CD4-positive, alpha-beta T cell treated with Interleukin-6 for 4 hours (primary cell): ENCODE results near the gene GIT2.

Experiments
- DNase-seq: peaks from one replicate; pipeline ENCODE4 v3.0.0-alpha.2; 2020; ENCODE audit warnings: mixed read lengths

Gene GIT2

DNA sequence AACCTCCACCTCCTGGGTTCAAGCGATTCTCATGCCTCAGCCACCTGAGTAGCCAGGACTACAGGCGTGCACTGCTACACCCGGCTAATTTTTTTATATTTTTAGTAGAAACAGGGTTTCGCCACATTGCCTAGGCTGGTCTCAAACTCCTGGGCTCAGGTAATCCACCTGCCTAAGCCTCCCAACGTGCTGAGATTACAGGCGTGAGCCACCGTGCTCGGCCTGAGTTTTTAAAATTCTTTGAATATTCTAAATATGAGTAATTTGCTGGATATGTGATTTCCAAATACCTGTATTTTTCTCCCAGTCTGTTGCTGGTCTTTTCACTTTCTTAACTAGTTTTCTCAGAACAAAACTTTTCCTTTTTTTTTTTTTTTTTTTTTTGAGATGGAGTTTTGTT lies 27.4 kb downstream of the GIT2 start:
- DNase-seq: no peak

- DNase-seq: no peak
These were observed 28.1 kb downstream of the GIT2 start for GRCh38 chr12:109968032-109968420.

- no peak for DNase-seq
These were observed 28.7 kb downstream of the GIT2 start for GRCh38 chr12:109967383-109968031.

- DNase-seq: no peak
These were observed 29.6 kb downstream of the GIT2 start for GRCh38 chr12:109966546-109966945.

- no peak for DNase-seq
These were observed 32.3 kb downstream of the GIT2 start for GRCh38 chr12:109963743-109964429.

- DNase-seq: no peak
These were observed 32.8 kb downstream of the GIT2 start for GRCh38 chr12:109963330-109963729.

DNA sequence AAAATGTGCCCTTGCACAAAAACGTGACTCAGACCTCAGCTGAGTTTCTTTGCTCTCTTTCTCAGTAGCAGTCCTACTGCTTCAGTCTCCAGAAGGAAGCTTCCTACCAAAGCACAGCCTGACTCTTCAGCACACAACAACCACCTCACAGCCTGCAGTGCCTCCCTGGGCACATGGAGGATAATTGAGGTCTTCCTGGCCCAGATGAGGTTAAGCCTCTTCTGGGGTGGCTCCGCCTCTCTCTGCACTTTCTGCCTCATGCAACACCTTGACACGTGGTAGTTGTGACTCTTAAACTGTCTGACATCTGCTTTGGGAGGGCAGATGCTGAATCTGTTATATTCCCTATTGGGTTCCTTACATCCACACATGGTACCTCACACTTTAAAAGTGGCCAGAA lies 33.8 kb downstream of the GIT2 start:
- no peak for DNase-seq

DNA sequence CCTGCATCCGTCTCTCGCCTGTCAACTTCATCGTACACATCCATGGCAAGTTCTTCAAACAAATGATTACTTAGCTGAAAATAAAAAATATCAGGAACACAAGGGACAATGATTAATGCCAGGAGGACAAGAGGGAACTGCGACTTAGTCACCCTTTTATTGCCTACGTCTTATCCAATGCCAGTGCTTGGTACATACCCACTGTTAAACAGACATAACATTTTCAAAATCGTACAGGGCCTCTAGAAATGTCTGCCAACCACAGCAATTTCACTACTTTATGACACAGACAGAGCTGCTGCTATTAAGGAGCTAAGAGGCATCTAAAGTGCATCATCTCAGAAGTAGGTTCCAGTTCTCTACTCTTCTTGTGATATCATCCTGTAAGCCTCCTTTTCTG lies 34.6 kb downstream of the GIT2 start:
- no peak for DNase-seq

GRCh38 chr12:109961201-109961600 lies 35.0 kb downstream of the GIT2 start:
- DNase-seq: no peak

- DNase-seq: no peak
These were observed 36.6 kb downstream of the GIT2 start for GRCh38 chr12:109959411-109960093.

DNA sequence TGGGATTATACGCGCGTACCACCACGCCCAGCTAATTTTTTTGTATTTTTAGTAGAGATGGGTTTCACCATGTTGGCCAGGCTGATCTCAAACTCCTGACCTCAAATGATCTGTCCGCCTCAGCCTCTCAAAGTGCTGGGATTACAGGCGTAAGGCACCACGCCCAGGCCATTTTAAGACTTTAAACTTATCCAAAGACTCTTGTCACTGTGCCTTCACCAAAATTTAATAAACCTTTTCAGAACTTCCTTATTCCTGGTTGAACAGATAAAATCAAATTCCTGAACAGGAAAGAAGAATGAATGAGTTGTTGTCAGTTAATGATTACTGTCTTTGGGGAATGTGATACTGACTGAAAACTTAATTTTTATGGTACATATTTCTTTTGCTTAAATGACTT lies 37.8 kb downstream of the GIT2 start:
- no peak for DNase-seq

- no peak for DNase-seq
These were observed 42.5 kb downstream of the GIT2 start for GRCh38 chr12:109953656-109954055.

GRCh38 chr12:109952873-109953272 lies 43.3 kb downstream of the GIT2 start:
- no peak for DNase-seq

GRCh38 chr12:109952160-109952858 lies 43.9 kb downstream of the GIT2 start:
- no peak for DNase-seq

GRCh38 chr12:109951751-109952150 lies 44.4 kb downstream of the GIT2 start:
- DNase-seq: no peak

GRCh38 chr12:109951136-109951535 lies 45.0 kb downstream of the GIT2 start:
- DNase-seq: no peak

GRCh38 chr12:109950625-109951024 lies 45.5 kb downstream of the GIT2 start:
- DNase-seq: no peak

DNA sequence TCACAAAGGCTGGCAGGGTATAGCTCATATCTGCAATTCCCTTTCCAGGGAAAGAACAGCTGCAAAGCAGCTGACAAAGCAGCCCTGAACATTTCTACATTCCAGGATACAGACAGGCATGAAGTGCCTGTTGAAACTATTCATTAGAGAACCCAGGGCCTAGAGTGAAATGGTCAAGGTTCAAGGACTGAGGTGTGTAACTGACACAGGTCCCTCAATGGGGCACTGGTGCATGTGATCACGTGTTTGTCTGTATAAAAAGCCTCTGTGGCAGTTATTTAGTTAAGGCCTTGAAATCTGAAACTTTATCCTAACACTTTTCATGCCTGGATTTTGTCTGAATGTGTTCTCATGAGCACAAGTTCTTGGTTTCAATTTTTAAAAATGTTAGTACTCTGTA lies 47.1 kb downstream of the GIT2 start:
- DNase-seq: no peak

GRCh38 chr12:109948368-109948767 lies 47.8 kb downstream of the GIT2 start:
- DNase-seq: no peak

DNA sequence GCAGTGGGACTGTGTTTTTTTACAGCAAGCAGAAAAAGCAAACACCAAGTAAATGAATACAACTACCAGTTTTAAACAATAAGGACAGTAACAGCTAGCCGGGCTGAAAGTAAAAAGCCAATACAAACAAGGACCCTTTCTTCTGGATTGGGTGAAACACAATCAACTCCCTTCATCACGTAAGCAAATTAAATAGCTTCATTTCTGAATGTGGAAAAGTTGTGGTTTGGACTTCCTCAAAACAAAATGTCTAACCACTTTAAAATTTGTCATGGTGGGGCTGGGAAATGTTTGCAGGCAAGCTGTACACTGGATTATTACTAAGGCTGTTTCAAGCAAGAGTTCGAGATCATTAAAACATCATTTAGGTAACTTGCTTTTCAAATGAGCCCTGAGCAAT lies 48.6 kb downstream of the GIT2 start:
- no peak for DNase-seq

- no peak for DNase-seq
These were observed 49.3 kb downstream of the GIT2 start for GRCh38 chr12:109946913-109947312.

DNA sequence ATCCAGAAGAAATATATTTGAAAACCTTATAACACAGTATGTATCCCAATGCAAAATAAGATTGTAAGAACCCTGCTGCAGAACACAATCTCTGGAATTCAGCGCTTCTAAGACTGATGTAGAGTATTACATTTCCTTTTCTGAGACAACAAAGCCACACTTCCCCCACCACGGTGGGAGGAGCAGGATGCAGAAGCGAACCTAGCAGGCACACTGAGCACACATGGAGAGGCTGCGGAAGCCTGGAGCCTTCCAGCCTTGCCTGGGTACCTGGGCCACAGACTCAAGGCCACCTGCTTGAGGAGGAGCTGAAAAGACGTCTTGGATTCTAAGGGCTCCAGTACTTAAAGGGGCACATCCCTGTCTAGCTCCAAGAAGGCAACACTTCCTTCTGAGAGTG lies 49.7 kb downstream of the GIT2 start:
- DNase-seq: peak; percentile 42

DNA sequence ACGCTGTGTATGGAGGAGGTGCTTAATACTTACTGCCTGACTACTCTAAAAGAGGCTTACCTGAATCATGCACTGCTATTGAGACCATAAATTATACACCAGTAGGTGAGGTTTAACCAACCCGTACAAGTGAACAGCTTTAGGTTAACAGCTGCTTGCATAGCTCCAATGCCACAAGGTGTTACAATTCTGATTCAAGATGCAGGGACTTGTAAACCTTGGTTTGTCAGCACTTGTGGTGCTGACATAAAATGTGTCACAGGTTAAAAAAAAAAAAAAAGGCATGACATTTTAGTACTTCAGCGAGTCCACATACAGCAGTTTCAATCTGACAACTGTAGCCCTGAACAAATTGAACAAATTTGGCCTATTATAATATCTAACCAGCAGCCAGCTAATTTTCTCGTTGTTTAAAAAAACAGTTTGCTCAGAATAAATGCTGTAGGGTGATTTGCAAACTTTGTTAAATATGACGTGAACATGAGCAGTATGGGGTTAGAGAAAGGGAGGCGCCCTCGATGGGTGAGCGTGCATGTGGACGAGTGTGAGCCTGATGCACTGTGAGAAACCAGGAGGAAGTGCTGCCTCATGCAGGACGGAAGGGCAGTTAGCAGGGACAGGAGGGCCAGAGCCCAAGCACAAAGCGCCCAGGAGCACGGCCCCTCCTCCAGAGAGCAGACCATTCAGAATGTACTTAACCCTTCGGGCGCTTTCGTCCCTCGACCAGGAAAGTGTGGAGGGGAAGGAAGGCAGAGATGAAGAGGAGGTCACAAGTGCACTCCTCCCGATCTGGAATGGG lies 51.4 kb downstream of the GIT2 start:
- DNase-seq: no peak
